GM18511 (cell line): ENCODE data around the gene EVI2A.
A peak's percentile ranks its signal among the peaks of the same experiment; 100 is the strongest.
"Not testable (repeated sequence)": the region's sequence is repeated elsewhere in the genome, so short reads cannot be mapped to it uniquely, and the experiment has no call there.

Experiments
- ATAC-seq: cut with Tn5 transposase; IDR thresholded peaks from one replicate; pipeline ENCODE4 v1.9.1; 2021; ENCODE audit warnings: mild to moderate bottlenecking, moderate library complexity; ENCODE audit not compliant: unreplicated experiment

EVI2A gene, protein sequence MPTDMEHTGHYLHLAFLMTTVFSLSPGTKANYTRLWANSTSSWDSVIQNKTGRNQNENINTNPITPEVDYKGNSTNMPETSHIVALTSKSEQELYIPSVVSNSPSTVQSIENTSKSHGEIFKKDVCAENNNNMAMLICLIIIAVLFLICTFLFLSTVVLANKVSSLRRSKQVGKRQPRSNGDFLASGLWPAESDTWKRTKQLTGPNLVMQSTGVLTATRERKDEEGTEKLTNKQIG

DNA sequence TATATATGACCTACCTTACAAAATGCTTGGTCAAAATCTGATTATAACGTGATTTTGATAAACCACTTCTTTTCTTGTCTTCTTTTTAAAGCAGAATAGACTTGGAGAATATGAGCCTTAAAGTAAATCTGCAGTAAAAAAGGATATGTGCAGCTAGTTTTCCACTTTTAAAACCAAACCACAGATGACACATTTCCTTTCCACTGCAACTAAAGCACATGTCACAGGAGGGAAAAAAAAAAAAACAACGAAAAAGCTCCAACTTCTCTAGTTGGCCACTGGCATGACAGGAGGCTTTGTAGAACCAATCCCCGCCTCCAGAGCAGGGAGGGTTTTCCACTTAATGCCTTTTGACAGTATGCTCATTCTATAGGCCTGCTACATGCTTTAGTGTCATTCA lies at the start of gene EVI2A:
EVI2A (minus strand) TSS at position 142 of the 400 bp plus-strand sequence. CDS start 2,609 bp downstream, outside the sequence.
- ATAC-seq = peak; percentile 62

DNA sequence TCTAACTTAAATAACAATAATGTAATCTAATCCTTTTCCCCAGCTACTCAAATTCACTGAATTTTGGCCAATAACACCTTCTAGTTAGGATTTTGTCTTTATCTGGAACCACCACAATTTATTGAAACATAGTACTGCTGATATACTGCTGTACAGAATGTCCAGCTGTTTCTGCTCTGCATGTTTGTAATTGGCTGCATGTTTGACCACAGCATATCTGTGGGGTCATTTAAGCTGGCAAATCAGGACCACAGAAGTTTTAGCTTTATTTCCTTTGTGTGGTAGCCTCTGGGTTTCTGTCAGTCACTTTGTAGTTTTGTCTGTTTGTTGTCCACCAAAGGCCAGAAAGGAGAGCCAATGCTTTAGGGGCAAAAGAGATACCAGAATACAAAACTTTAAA lies 47.8 kb upstream of the EVI2A start:
- no peak for ATAC-seq

DNA sequence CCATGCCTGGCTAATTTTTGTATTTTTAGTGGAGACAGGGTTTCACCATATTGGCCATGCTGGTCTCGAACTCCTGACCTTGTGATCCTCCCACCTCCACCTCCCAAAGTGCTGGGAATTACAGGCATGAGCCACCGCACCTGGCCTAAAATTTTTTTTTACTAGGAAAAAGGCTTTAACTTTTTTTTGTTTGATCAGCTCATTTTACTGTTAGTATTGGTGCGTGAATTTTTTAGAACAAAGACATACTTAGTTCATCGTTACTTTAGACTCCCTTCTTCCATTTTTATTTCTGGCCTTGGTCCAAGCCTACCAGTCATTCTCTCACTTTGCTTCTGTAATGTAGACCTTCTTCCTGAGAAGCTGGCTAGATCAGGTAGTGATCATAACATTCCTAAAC lies 44.7 kb upstream of the EVI2A start:
- ATAC-seq = no peak

DNA sequence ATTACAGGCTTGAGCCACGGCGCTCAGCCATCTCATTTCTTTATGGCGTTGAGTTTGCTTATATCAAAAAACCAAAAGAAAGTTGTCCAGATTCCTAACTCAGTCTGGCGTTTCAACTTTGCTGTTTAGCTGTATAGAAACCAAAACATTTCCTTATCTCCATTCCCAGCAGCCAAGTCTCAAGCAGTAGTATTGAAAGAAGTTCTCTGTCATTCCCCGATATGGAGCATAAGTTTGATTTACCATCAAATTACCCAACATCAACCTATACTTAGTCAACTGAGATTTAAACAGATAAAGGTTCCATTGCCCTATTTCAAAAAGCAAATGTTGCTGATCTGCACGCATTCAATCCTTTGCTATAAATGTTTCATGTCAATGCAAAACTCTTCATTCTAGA lies 42.6 kb upstream of the EVI2A start:
- ATAC-seq = no peak

DNA sequence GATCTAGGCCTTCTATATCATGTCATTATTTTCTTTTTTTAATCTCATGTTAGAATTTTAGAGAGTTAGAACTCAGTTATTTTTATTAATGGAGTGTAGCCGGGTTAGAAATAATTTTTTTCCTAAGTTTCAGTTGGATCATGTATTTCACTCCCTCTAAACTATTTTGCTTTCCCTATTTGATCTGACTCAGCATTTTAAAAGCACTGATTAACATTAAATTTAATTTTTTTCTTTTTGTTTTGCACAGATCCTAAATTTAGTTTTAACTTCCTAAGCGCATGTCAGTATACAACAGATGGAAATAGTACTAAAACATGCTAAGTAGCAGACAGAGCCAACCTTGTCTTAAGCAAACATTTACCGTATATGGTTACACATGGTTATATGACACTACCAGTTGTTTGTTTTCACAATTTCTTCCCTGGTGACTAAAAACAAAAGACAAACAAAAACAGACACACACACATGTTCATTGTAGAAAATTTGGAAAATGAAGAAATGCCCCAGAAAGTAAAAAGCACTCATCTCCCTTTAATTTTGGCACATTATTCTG lies 36.5 kb upstream of the EVI2A start:
- ATAC-seq = no peak

DNA sequence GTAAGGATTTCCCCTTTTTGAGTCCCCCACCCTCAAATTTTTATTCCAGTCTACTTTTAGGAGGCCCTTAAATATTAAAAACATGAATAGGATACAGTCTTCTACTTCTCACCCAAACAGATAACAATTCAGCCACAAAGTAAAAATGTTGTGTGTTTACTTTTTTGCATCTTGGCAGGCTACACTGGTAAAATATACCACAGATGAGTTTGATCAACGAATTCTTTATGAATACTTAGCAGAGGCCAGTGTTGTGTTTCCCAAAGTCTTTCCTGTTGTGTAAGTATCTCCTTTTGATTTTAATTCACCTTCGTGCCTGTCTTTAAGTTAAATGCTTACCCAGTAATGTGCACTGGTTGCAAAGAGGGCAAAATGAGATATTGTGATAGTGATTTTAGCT lies 35.7 kb upstream of the EVI2A start:
- no peak for ATAC-seq

DNA sequence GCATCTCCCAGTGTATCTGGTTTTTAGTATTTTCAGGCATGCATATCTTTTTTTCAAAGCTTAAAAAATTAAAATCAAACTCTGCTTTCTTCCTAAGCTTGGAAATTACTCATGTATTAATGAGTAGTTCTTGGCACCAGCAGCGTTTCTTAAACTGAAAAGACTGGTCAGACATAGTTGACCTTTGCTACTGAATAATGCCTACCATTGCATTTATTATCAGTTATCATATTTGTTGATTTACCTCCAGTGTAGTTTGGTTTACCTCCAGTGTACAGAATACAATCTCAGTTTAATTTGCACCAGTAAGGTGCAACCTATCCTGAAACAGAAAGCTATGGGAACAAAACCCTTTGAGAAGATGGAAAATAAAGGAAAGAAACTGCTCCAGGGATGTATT lies 34.5 kb upstream of the EVI2A start:
- no peak for ATAC-seq

DNA sequence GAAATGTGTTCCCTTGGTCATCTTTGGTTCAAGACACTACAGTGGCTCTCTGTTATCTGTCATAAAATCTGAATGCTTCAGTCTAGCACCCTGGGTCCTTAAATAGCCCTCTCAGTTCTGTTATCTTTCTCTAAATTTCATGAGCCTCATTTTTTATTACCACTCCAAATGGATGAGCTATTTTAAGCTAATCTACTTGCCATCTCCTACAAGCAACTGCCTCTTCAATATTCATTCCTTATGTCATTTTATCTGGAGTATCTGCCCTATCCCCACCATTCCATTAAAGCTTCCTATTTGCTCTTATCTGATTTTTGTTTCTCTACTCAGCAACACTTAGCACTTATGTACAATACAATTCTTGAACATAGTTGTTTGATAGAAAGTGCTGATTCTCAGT lies 28.0 kb upstream of the EVI2A start:
- no peak for ATAC-seq

DNA sequence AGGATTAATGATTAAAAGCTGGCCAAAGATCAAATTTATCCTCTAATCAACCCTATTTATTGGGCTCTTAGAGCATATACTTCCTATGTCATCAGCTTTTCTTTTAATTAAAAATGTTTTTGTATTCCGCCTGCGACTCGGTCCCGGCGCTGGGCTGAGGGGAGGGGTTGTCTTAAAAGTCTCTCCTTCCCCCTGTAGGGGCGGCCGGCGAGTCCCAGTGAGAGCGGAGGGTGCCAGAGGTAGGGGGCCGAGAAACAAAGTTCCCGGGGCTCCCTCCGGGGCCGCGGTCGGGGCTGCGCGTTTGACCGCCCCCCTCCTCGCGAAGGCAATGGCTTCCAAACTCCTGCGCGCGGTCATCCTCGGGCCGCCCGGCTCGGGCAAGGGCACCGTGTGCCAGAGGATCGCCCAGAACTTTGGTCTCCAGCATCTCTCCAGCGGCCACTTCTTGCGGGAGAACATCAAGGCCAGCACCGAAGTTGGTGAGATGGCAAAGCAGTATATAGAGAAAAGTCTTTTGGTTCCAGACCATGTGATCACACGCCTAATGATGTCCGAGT lies 23.8 kb upstream of the EVI2A start:
- not testable (repeated sequence) for ATAC-seq

DNA sequence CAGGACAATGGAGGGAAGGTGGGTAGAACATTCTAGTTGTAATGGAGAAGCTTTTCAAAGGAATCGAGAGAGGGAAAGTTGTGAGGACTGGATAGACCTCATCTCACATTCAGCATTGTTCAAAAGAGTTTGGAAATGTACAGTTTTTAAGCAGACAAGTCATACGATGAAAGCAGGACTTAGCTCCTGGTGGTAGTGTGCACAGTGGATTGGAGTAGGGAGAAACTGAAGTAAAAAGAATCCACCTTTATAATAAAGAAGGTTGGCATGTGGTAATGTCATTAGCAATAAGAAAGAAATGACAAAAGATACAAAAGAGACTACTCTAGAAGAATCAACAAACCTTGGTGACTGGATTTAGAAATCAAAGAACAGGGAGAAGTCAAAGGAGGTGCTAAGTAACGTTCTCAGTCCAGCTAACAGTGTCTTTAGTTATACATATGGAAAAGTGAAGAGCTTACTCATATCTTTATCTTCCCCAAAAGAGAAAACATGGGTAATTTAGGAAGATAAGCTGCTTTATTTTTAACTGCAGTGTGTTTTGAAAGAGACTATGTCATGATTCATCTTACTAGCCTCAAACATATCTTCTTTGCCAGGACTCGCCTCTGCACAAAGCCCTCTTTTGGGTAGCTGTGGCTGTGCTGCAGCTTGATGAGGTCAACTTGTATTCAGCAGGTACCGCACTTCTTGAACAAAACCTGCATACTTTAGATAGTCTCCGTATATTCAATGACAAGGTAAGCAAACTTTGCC lies 18.7 kb upstream of the EVI2A start:
- ATAC-seq = no peak

DNA sequence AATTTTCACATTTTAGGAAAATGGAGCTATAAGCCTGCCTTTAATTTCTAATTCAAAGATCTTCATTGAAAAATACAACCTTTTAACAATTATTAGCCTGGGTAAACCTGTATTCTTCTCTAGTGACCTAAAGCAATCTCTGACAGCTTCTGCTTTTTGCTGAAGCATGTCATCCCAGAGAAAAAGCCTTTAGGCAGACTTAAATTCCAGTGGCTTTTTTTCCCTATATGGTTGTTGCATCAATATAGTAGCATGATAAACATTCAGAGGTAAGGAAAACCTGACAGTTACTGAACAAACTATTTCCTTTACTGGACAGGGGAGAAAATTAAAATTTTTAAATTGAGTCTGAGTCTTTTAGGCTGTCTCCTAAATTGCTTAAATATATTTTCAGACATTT lies 7.8 kb upstream of the EVI2A start:
- no peak for ATAC-seq

DNA sequence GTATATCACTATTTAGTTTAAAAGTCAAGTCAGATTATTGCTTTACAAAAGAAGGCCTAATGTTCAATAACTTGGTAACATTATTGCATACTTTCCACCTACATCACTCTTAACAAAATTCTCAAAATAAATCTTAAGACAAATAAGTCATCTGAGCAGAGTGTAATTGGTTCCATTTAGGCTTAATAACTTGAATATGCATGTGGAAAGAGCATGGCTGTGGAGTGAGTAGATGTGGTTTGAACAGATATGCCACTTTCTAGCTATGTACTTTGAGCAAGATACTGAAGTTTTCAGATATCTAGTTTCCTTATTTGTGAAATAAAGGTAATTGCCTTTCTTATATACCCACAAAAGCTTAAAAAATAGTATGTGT lies 6.7 kb upstream of the EVI2A start:
- ATAC-seq = no peak

DNA sequence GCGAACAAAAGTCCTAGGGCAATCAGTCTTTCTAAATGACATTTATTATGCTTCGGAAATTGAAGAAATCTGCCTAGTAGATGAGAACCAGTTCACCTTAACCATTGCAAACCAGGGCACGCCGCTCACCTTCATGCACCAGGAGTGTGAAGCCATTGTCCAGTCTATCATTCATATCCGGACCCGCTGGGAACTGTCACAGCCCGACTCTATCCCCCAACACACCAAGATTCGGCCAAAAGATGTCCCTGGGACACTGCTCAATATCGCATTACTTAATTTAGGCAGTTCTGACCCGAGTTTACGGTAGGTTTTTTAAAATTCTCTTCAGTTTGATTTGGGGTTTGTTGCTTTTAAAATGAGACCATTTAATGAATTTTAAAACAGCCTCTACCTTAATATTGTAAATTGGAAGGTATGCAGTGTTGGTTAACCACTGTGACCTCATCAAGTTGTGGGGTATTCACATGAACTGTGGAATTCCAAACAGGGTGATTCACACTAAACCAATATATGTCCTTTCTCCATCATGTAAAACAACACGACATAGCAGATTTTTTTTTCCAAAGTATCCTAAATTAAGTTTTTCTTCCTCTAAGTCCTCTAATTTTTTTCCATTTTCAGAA lies 6.2 kb upstream of the EVI2A start:
- no peak for ATAC-seq

DNA sequence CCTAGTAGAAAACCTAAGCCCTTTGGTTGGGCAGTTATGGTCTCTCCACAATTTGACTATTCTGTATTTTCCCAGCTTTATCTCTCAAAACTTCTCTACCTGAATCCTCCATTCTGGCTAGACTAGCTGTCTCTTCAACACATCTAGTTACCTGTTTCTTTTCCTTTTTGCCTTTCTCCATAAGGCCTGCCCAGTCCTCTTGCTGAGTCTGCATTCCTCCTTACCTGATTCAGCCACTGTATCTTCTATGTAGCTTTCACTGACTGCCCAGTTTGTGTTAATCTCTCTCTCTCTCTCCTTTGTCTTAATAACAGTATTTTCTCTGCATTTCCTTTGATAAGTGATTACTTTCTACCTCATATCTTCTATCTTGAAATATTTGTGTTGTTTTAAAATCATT lies 2.1 kb upstream of the EVI2A start:
- ATAC-seq = no peak

DNA sequence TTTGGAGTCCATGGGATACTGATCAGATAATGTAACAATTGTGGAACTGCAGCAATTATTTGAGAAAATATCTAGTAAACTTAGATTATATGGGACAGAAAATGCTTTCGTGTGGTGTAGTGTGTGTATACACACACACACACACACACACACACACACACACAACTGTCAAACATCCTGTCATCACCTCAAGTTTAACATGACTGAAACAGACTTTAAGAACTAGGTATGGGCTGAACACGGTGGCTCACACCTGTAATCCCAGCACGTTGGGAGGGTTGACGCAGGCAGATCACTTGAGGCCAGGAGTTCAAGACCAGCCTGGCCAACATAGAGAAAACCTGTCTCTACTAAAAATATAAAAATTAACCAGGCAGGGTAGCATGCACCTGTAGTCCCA lies 544 bp upstream of the EVI2A start:
- no peak for ATAC-seq

DNA sequence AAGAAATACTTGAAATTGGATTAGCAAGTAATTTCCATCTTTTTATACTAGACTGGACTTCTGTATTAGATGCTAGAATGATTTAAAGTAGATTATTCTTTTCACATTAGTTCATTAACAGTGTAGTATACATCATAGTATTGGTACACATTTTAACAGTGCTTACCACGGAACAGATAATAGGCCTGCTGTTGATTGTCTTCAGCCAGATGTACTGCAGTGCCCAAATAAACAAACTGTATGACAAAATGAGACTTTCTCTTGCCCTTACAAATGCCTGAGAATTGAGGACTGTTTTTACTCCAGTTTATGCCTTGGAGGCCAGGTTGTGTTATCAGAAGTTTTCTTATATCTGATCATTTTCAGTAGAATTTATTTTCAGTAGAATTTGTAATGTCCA lies 631 bp downstream of the EVI2A start:
- no peak for ATAC-seq

DNA sequence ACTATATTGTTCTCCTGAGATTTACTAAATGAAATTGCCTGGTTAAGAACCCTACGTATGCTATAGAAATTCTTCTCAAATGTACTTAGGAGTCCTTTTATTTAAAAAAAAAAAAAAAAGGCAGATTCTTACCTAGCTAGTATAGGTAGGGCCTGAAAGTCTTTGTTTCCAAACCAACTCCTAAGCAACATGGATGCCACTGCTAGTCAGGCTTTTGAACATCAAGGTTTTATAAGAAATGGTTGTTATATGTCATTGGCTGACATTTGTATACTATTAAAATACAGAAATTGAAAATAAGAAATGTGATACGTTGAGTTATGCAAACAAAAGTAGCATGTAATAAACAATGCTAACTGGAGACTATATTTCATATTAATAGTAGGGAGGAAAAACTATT lies 1.2 kb downstream of the EVI2A start:
- ATAC-seq = no peak

DNA sequence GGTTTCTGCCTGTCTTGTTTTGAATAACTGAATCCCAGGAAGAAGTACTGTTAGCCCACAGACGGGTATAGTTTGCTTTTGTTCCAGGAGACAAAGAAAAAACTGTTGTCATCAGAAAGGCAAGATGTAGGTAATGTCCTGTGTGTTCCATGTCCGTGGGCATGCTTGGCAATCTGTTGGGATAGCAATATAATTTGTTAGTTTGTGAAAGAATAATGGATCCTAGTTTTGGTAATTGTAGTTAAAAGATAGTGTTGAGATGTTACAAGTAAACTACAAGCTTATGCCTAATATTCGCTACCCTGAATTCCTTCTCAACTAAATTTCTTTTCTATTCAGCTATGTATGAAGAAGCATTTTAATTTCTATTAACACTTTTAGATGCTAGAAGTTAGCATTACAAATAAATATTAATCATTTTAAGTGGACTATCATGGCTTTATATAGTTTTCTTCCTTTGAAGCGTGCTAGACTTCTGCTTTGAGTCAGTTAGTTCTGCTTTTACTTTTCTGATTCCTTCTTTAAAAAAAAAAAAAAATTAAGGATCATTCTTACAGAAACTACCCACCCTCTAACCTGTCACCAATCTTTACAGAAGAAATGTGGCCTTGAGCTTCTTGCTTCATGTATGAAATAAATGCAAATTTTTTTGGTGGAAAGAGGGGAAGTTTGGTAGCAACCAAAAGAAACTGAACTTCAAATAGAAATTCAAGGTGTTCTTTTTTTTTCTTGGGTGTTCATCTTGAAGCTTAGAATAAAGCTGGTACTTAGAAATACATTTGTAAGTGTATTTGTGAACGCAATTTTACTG lies 2.4 kb downstream of the EVI2A start:
- no peak for ATAC-seq

DNA sequence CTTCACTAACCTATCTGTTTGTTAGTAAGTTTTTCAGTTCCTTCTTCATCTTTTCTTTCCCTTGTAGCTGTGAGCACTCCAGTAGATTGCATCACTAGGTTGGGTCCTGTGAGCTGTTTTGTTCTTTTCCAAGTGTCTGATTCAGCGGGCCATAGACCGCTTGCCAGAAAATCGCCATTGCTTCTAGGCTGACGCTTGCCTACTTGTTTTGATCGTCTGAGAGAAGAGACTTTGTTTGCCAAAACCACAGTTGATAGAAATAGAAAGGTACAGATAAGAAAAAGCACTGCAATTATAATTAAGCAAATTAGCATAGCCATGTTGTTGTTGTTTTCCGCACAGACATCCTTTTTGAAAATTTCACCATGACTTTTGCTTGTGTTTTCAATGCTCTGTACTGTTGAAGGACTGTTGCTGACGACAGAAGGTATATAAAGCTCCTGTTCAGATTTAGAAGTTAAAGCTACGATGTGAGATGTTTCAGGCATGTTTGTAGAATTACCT lies 3.1 kb downstream of the EVI2A start:
- ATAC-seq = no peak

DNA sequence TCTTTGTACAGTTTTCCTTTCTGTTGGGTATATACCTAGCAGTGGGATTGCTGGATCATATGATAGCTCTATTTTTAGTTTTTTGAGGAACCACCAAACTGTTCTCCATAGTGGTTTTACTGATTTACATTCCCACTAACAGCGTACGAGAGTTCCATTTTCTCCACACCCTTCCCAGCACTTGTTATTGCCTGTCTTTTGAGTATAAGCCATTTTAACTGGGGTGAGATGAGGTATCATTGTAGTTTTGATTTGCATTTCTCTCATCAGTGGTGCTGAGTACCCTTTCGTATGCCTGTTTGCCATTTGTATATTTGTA lies 6.7 kb downstream of the EVI2A start:
- ATAC-seq = no peak
